Activated CD4-positive, alpha-beta T cell treated with anti-CD3 and anti-CD28 coated beads for 48 hours (primary cell): ENCODE measurements around the gene C6orf163.
"Not testable (repeated sequence)": the region's sequence is repeated elsewhere in the genome, so short reads cannot be mapped to it uniquely, and the experiment has no call there.

ENCODE experiments used
- DNase-seq: peaks from one replicate; pipeline ENCODE4 v3.0.0-alpha.2; 2020

Gene C6orf163

DNA sequence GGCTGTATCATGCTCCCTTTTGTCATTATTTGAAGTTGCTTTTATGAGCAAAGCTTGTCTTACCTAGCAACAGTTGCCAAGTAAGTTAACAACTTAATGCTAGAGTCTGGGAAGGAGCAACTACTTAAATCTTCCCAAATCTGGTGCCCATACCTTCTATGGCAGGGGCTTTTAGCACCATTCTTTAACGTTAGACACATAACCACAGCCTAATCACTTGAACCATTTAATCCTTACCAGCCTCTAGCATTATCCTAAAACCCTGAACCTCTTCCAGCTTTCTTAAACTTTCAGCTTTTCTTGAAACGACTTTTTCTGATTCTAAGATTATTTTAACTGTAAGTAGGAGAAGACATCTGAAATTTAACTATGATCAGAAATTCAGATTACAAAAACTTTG is at the start of gene C6orf163:
Gene C6orf163, plus strand, starts transcription at position 83 of the 400 bp plus-strand sequence. Its CDS starts 287 bp downstream, at position 370.
- no peak for DNase-seq

DNA sequence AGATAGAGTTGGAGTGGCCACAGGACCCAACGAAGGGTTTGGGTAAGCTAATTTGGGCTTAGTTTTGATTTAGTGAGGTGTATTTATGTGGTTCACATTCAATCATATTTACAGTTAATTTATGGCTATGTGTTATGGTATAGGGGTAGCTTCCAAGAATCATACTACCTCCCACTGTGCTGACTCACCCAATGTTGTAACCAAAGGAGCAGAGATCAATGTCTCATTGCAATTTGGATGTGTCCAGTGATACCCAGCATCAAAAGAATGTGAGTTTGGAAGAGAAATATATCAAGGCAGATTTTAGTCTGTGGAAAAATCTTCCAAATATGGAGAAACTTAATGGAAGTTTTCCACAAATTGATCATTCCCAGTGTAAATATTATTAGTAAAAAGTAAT is 47.5 kb upstream of the C6orf163 start:
- DNase-seq: no peak

DNA sequence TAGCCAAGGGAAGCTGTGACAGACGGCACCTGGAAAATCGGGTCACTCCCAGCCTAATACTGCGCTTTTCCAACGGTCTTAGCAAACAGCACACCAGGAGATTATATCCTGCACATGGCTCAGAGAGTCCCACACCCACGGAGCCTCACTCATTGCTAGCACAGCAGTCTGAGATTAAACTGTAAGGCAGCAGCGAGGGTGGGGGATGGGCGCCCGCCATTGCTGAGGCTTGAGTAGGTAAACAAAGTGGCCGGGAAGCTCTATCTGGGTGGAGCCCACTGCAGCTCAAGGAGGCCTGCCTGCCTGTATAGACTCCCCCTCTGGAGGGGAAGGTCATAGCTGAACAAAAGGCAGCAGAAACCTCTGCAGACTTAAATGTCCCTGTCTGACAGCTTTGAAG is 43.3 kb upstream of the C6orf163 start:
- DNase-seq: not testable (repeated sequence)

DNA sequence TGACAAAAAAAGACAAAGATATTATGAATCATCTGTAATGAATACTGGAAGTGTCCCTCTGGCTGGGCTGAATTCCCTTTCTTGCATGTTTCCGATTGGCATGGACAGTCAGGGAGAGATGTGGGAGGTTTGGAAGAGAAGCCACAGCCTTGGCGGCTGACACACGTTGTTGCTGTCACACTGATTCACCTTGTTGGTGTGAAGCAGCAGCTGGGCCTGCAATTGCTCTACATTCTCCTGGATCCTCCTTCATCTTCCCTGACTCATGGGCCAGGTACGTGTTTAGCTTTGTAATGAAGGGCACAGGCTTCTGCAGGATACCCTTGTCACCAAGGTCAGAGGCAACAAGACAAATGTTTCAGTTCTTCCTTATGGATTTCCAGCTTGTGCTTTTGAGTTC is 35.6 kb upstream of the C6orf163 start:
- no peak for DNase-seq

DNA sequence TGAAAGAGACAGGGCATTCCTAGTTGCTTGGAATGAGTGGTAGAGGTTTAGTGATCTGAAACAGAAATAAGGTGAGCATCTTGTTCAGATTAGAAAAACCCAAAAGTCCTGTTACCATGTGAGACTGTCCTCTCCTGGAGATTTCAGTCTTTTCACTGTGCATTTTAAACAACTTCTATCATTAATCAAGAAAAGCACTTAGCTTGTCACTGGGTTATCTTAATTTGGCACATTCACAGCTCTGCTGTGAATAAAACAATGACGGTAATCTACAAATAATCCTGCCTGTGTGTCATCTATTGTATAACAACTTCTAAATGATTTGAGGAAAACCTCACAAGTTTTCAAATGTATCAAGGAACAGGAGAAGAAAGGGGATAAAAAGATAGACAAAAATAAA is 31.8 kb upstream of the C6orf163 start:
- no peak for DNase-seq

DNA sequence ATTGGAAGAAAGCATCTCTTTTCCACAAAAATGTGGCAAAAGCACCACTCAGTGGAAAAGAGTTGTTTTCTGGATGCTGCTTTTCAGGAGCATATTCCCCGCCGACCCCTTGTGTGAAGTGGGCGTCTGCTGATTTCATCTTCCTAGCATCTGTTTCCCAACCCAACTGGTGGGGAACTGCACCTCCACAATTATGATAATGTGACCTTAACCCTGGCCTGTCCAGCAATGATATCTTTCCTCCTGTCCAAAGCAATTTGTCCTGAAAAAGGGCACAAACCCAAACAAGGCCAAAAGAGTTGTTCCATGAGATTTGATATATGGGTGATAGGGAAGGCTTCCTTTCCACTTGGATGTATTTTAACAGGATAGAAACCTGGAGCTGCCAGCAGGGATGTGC is 29.5 kb upstream of the C6orf163 start:
- no peak for DNase-seq

DNA sequence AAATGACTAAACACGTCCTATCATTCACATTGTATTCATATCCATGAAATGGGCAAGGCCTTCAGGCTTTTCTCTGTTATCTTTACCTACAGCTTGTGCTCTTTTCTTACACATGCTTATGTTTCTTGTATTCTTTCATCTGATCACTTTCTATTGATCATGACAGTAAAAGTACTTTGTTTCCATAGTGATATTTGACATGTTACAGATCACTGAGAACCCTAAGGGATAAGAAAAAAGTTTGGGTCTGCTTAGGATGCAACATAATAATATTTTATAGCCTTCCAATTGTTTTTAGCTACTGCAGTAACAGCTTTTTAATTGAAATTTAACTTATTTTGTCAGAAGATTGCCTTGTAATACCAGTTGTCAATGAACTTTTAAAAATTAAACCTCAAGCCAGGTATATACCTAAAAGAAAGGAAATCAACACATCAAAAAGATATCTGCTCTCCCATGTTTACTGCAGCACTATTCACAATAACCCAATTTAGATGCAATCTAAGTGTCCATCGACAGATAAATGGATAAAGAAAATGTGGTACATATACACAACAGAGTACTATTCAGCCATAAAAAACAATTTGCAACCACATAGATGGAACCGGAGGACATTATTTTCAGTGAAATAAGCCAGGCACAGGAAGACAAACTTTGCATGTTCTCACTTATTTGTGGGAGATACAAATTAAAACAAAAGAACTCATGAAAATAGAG is 25.2 kb upstream of the C6orf163 start:
- no peak for DNase-seq

DNA sequence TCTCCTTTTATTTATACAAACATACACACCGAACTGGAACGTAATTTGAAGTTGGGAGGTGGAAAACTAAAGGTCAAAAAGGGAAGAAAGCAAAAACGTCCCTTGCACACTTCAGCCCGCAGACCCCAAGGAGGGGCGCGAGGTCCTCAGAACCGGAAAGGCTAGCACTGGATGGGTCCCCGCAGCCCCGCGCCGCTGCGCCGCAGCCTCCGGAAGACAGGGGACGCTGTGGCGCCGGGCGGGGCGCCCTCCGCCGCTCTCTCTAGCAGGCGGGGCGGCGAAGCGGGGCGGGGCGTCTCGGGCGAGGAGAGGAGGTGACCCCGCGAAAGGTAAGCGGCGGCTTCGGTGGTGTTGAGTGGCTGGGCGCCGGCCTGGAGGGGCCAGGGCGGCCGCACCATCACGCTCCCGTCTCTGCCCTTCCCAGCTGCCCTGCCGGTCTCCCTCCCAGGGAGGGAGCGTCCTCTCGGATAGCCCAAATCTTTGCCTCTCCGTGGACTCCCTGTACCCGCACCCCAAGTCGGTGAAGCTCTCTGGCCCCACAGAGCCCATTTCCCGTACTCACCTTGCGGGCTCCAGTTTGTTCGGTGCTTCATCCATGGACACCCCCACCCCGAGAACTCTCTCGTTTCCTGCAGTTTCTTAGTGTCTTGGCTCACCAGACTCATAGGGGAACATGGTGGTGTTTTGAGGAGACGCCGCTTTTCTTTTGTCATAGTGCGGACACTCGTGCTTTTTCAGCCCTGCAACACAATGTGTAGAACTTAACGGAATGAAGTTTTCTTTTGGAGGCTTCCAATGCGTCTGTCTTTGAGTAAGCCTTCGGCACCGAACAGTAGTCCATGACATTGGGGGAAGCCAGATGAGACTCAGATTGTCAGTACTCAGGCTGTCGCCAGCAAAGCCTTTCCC is 22.1 kb upstream of the C6orf163 start, which contains the start of gene SMIM8:
Gene SMIM8, plus strand, starts transcription at position 285 of the 909 bp plus-strand sequence. CDS start 14,444 bp downstream, outside the sequence.
- DNase-seq: peak; percentile 93

DNA sequence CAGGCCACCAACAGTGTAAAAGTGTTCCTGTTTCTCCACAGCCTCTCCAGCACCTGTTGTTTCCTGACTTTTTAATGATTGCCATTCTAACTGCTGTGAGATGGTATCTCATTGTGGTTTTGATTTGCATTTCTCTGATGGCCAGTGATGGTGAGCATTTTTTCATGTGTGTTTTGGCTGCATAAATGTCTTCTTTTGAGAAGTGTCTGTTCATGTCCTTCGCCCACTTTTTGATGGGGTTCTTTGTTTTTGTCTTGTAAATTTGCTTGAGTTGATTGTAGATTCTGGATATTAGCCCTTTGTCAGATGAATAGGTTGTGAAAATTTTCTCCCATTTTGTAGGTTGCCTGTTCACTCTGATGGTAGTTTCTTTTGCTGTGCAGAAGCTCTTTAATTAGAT is 20.7 kb upstream of the C6orf163 start:
- DNase-seq: not testable (repeated sequence)

DNA sequence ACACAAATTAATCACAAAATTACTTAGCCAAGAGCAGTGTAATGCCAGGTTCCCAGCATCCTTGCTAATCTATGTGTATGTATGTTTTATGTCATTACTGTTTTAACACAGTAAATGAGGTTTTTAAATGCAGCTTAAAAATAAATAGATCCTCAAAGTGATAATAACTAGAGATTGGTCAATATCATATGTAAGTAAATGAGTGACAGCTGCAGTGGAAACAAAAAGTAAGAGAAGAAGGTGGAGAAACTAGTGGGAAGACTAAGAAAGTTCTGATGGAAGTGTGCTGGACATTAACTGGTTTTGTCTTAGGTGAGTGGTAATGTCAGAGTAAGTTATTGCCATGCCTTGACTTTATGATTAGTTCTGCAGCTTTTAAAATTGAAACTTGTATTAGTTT is 13.7 kb upstream of the C6orf163 start:
- DNase-seq: no peak

DNA sequence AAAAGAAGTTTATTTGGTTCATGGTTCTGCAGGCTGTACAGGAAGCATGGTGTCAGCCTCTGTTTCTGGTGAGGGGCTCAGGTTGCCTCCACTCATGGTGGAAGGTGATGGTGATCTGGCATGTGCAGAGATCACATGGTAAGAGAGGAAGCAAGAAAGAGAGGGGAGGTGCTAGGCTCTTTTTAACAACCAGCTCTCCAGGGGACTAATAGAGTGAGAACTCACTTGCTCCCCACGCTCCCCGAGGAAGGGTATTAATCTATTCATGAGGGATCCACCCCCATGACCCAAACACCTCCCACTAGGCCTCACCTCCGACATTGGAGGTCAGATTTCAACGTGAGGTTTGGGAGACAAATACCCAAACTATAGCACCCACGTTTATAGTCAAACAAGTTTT is 11.6 kb upstream of the C6orf163 start:
- DNase-seq: no peak

DNA sequence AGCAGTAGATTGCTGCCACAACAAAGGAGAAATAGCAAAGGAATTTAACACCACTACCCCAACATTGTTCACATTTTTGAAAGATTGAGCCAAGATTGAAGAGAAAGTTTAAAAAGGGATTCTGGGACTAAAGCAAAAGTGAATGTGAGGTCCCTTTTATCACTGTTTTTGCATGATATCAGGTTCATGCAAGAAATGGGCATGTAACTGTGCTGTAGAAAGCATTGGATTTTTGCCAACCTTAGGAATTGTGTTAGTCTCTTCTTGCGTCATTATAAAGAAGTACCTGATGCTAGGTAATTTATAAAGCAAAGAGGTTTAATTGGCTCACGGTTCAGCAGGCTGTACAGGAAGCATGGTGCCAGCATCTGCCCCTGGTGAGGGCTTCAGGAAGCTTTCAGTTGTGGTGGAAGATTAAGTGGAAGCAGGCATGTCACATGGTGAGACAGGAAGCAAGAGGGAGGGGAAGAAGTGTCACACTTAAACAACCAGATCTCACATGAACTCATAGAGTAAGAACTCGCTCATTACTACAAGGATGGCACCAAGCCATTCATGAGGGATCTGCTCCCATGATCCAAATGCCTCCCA is 10.9 kb upstream of the C6orf163 start:
- no peak for DNase-seq

DNA sequence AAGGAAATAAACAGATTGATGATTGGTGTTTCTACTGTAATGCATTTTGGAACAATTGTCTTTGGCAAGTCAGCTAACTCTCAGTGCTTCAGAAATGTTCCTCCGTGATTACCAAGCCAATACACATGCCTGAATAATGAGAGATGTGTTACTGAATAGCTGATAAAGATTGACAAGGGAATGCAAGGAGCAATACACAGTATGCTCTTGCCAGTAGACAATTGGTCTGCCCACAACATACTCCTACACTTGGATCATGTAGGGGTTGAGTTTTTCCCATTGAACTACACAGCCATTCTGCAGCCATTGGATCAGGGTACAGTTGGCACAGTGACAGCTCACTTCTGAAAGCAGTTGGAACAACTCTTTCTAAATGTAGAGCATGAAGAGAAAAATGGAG is 9.9 kb upstream of the C6orf163 start:
- DNase-seq: no peak

DNA sequence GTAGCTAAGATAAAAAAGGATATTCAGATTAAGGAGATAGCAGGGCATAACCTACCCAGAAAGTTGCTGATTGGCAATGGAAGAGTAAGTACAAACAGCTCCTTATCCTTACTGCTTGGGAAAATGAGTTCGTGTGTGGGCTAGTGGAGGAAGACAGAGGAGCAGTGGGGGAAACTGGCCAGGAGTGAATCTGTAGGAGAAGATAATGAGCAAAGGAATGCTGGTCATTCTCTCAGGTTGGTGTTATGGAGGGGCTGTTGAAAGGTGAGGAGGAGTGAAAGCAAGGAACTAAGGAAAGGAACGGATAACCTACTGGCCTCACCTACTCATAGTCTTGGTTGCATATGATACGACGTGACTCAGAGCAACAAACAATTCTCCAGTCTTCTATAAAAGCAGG is 8.2 kb upstream of the C6orf163 start:
- no peak for DNase-seq

DNA sequence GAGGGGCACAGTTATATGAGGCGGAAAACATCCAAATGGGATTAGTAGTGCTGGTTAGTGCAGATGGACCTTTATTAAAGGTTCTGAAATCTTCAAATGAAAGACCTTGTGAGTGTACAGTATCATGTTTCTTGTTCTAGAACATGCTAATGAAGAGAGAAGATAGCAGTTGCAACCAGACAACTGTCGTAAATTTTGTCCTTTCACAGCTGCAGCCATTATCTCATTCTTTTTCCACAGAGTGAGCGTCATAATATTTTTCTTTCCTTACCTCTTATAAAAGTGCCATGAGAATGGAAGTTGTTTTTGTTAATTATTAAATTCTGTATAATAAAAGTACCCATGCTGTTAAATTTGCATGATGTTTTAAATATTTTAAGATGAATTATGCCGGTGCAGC is 4.4 kb upstream of the C6orf163 start:
- DNase-seq: no peak

DNA sequence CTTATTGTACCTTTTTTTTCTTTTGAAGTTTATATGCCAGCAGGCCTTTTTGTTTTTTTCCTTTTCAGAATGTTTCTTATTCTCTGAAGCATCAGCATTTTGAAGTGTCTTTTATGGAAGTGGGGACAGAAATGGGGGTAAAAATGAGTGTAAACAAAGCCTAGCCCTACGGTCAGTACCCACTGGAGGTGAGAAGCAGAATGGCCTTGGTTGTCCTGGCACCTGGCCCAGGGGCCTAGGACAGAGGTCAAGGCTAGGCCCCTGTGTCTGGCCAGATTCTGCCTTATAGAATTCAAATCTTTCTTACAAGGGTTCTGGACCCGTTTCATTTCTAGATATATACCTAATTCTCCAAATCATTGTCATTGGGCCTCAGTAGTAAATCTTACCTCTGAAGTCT is 3.5 kb upstream of the C6orf163 start:
- DNase-seq: no peak

DNA sequence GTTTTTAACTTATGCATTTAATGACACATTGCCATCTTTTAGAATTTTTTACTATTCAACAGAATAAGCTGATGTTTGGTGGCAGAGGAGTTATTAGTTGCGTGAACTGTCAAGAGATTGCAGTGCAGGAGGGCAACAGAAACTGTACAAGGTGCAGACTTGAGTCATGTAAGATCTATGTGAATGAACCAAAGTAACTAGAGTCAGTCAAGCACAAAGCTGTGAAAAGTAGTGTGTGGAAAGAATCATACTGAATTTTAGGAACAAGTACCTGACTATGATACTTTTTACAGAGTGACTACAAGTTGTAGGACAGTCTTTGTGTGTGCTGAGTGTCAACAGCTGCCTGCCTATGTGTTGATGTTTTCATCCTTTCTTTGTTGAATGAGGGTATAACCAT is 2.7 kb upstream of the C6orf163 start:
- DNase-seq: no peak

DNA sequence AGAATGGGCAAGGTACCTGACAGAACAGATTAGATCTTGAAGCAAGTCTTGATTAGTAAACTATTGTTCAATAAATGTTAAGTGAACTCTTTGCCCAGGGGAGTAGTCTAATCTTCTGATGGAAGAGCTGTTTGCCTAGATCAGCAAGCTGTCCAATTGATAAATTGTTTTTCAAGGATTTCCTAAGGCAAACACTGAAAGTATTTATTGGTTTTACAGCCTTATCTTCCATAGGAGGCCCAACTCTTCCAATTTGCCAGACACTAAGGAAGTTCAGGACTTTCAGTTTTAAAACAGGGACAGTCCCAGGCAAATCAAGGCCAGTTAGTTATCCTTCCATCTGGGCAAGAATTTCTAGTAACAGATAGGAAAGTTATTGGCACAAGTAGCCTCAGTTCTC is 1.8 kb upstream of the C6orf163 start:
- DNase-seq: no peak

DNA sequence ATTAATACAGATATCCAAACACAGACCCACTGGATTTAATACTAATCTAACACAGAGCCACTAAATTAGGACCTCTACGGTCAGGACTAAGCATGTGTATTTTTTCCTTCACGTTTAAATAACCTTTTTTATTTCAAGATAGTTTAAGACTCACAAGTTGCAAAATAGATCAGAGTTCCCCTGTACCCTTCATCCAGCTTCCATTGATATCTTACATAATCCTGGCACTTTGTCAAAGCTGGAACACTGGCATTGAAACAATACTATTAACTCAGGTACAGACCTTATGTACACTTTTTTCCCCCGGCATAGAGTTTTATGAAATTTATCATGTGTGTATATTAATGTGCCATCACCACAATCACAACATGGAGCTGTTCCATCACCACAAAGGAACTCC is 2.1 kb downstream of the C6orf163 start:
- no peak for DNase-seq

DNA sequence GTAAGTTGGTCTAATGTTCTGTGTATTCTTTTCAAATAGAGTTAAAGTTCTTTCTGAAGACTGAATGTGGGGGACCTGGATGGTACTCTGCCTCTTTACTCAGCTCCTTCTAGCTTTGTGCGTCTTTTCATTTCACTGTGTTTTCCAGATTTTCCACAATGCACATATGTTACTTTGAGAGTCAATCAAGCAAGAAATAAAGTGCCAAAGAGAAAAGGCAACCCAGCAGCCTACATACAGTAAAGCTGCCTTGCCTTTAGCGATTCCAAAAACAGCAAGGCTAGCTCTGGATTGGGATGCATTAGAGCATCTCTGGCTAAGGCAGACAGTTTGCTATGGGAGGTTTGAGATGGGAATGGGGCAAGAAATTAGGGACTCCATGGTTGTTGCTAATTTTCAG is 5.3 kb downstream of the C6orf163 start:
- no peak for DNase-seq

DNA sequence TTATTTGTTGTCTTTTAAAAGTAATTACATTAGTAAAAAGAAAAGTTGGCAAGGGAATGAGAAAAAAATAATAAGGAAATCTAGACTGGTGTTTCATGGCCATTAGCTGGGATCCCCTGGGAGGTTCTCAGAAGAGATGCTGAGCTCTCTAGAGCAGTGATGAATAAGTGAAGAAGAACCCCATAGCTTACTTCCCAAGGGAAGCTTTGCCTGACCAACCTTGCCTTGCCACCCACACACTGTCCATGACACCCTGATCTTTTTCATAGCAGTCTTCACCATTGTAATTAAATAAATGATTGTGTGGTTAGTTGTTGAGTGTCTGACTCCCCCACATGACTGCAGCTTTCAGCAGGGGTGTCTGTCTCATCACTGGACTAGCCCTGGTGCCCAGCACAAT is 5.9 kb downstream of the C6orf163 start:
- DNase-seq: no peak

DNA sequence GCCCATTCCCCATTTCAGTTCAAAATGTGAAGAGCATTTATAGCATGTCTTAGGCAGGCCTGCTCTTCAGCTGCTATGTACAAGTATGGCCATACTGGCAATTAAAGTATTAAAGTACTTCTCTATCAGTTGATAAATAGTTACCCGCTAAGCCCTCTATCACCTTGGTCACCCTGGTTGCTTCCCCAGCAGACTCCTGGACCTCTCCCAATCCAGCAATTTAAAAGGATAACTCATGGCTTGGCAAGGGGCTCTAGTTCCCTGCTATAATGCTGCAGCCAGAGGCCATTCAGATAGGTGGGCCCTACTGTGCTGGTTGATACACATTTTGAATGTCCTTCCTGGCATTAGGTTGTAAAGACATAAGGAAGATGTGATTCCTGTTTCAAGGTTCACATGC is 7.0 kb downstream of the C6orf163 start:
- DNase-seq: no peak

DNA sequence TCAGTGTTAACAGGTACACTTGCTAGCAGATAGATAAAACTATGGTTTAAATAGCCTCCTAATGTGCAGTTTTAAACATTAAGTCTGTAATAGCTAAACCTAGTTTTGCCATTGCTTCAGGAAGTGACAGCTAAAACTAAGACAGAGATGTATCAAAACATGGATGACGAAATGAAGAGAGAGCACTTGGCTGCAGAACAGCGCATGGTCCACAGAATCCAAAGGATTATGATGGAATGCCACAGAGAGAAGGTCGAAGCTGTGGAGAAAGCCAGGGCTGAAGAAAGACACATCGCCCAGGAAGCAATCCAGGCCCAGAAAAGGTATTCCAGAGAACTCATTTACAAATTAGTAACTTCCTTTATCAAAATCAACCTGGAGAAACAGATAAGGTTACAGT is 11.6 kb downstream of the C6orf163 start:
- DNase-seq: no peak
